ENCODE results near the gene CCL5.

DNA sequence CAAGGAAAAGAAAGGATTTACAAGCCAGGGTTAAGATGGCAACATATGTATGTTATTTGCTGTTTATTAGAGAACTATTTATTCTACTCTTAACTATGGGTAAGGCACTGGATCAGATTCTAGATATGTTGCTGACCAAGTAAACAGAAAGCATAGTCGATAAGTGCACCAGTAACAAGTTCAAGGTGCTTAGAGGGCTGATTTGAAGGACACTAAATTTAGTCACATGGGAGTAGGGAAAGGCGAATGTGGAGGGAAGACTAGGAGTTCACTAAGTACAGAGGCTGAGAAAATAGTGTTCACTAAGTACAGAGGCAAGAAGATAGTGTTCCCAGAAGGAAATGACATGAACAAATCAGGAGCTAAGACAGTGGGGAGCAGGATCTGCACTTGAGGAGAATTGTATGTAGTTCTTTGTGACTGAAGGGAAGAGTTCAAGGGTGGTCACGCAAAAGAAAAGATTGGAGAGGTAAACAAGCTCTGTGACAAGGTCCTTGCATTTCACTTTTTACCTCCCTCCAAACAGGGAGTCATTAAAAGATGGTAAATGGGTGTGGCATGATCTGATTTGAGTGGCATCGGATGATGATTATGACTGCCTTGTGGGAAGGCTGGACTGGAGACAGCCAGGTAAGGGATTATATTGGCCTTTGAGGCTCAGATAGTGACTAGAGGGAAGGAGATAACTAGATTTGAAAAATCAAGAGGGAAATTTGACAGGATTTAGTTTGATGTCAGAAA is 32.4 kb downstream of the CCL5 start:
- no peak for TF ChIP-seq CTCF (IDR thresholded peaks at IDR 0.05)
- TF ChIP-seq EZH2 (IDR thresholded peaks at IDR 0.05; ENCODE audit: borderline replicate concordance, insufficient read depth, low read depth, low read length, poor library complexity, severe bottlenecking), result no peak

Data from B cell (primary cell).